ENCODE measurements around the gene ADNP2.

The ADNP2 gene

DNA sequence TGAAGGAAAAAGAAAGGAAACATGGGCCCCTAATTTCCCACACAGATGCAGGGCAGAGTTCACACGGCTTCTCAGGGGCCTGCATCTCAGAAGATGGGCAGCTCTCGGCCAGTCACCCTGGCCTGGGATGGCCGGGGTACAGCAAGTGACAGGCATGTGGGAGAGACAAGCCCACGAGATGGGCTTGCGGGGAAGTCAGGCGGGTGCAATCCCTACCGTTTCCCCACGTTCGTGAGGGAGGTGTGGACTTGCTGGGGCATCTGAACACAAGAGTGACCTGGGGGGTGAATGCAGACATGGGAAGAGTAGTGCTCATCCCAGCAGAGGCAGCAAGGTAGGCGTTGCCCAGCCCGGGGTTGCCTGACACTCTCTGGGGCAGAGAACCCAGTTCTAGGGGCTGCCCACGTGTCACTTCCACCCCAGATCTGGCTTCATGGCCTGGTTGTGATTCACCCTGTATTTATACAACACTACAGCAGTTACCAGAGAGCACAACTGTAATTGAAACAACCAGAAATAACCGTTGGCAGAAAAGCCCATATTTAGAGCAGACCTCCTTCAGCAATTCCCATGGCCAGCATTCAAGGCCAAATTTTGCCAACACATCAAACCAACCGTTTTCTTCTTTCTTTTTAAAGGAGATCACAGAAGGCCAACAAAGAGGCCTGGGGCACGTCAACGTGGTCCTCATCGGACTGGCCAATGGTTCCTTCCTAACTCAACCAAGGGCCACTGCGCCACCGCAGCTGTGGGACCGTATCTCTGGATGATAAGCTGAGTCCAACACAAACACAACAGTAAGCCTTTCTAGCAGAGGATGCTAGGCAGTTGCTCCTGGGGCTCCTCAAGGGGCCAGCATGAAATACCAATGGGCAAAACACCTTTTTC lies 79.8 kb downstream of the ADNP2 start:
- Histone ChIP-seq H2AFZ (ENCODE audit: low read length) (no peak overlapping the region), H3K79me2 (ENCODE audit: insufficient read depth, low read length) (no peaks in the 10 kb centered on the region), H4K20me1 (ENCODE audit: insufficient read depth, low read length, poor library complexity, severe bottlenecking) (no peaks in the 10 kb centered on the region), H3F3A (ENCODE audit: low read depth) (no peaks in the 10 kb centered on the region), H3K4me2 (ENCODE audit: low read depth, low read length, poor library complexity, severe bottlenecking) (no peak overlapping the region), H3K36me3 (ENCODE audit: insufficient read depth, low read length) (no peaks in the 10 kb centered on the region), H3K4me1 (ENCODE audit: insufficient read depth, low read length, poor library complexity, severe bottlenecking) (no peaks in the 10 kb centered on the region), H3K9me2 (replicated peaks; ENCODE audit: low read depth, low read length) (no peaks in the 10 kb centered on the region), H3K27me3 (ENCODE audit: insufficient read depth, low read length, poor library complexity, severe bottlenecking) (no peaks in the 10 kb centered on the region), H3K9me3 (ENCODE audit: insufficient read depth, low read depth, low read length) (peaks cover 26% of the 10 kb centered on the region; the same call in 1 of the 2 replicates), H3K9ac (ENCODE audit: low read depth, low read length, poor library complexity, severe bottlenecking) (no peak overlapping the region), H3K4me3 (ENCODE audit: low read length, poor library complexity, severe bottlenecking) (no peak overlapping the region)
- TF ChIP-seq EZH2phosphoT487 (IDR thresholded peaks at IDR 0.05; ENCODE audit: borderline replicate concordance): no peak
- TF ChIP-seq, protein P1, sequence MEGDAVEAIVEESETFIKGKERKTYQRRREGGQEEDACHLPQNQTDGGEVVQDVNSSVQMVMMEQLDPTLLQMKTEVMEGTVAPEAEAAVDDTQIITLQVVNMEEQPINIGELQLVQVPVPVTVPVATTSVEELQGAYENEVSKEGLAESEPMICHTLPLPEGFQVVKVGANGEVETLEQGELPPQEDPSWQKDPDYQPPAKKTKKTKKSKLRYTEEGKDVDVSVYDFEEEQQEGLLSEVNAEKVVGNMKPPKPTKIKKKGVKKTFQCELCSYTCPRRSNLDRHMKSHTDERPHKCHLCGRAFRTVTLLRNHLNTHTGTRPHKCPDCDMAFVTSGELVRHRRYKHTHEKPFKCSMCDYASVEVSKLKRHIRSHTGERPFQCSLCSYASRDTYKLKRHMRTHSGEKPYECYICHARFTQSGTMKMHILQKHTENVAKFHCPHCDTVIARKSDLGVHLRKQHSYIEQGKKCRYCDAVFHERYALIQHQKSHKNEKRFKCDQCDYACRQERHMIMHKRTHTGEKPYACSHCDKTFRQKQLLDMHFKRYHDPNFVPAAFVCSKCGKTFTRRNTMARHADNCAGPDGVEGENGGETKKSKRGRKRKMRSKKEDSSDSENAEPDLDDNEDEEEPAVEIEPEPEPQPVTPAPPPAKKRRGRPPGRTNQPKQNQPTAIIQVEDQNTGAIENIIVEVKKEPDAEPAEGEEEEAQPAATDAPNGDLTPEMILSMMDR (conservative IDR thresholded peaks at IDR 0.05; ENCODE audit: low read length): no peak

DNA sequence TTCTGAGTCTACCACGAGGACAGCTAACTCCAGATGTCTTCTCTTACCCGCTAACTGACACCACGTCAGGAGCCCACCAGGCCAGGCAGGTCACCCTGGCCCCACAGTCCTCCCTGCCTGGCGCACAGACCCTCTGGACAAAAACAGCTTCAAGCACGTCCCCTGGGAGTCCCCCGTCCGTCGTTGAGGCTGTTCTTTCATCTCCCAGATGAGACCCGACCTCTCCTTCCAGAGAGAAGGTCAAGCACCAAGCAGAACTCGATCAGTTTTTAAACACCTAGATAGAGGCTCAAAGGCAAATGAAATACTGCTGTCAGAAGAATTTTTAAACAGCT lies 80.4 kb downstream of the ADNP2 start:
- Histone ChIP-seq H3F3A (ENCODE audit: low read depth) (no peaks in the 10 kb centered on the region), H3K4me1 (ENCODE audit: insufficient read depth, low read length, poor library complexity, severe bottlenecking) (peaks cover 4% of the 10 kb centered on the region), H4K20me1 (ENCODE audit: insufficient read depth, low read length, poor library complexity, severe bottlenecking) (no peaks in the 10 kb centered on the region), H3K9me2 (replicated peaks; ENCODE audit: low read depth, low read length) (no peaks in the 10 kb centered on the region), H3K4me2 (ENCODE audit: low read depth, low read length, poor library complexity, severe bottlenecking) (no peak overlapping the region), H3K9ac (ENCODE audit: low read depth, low read length, poor library complexity, severe bottlenecking) (no peak overlapping the region), H2AFZ (ENCODE audit: low read length) (no peak overlapping the region), H3K79me2 (ENCODE audit: insufficient read depth, low read length) (no peaks in the 10 kb centered on the region), H3K9me3 (ENCODE audit: insufficient read depth, low read depth, low read length) (peaks cover 26% of the 10 kb centered on the region; the same call in 1 of the 2 replicates), H3K4me3 (ENCODE audit: low read length, poor library complexity, severe bottlenecking) (no peak overlapping the region), H3K27me3 (ENCODE audit: insufficient read depth, low read length, poor library complexity, severe bottlenecking) (no peaks in the 10 kb centered on the region), H3K36me3 (ENCODE audit: insufficient read depth, low read length) (no peaks in the 10 kb centered on the region)
- TF ChIP-seq, protein P1 (conservative IDR thresholded peaks at IDR 0.05; ENCODE audit: low read length): no peak
- TF ChIP-seq EZH2phosphoT487 (IDR thresholded peaks at IDR 0.05; ENCODE audit: borderline replicate concordance): no peak
